ENCODE measurements around the gene LCORL. TPM values are rescaled to one million over a fixed set of nuclear protein-coding genes. Genes with fewer than 3 reads are reported as not detected.
"Not testable (repeated sequence)": the region's sequence is repeated elsewhere in the genome, so short reads cannot be mapped to it uniquely, and the experiment has no call there.

The LCORL gene
- total and polyA plus RNA-seq, 2 of the 4 experiments (the other 2 are of a cell fraction), result 2.1 to 5.0 TPM

DNA sequence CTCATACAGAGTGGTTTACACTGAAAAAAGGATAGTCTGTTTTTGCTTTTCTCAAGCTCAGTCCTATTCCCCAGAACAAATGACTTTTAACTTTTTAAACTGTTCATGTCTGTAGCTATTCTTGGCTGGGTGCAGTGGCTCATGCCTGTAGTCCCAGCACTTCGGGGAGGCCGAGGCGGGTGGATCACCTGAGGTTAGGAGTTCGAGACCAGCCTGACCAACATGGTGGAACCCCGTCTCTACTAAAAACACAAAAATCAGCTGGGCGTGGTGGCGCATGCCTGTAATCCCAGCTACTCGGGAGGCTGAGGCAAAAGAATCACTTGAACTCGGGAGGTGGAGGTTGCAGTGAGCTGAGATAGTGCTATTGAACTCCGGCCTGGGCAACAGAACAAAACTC is 14.8 kb upstream of the LCORL start:
- dilution Hi-C loops (cut with HindIII; ENCODE audit: low sequenced_read_pairs, unreplicated experiment); H2BK20ac ChIP-seq (ENCODE audit: low read depth, low read length); H3K56ac ChIP-seq (ENCODE audit: extremely low read depth, insufficient read depth, low read length); ATAC-seq (ENCODE audit: low read depth); H4K8ac ChIP-seq (ENCODE audit: low read depth in 2 of 2, low read length in 2 of 2); H3K27ac ChIP-seq (ENCODE audit: insufficient read depth, low read length); H3K4ac ChIP-seq (ENCODE audit: low read depth, low read length); H2BK15ac ChIP-seq (ENCODE audit: low read depth, low read length); H3K36me3 ChIP-seq (ENCODE audit: control insufficient read depth, insufficient read depth, low read length); H3K9me3 ChIP-seq (ENCODE audit: control insufficient read depth, insufficient read depth, low read length); H4K20me1 ChIP-seq (ENCODE audit: insufficient read depth, low read length); H3K14ac ChIP-seq (replicated peaks; ENCODE audit: low read depth, low read length); H3K4me1 ChIP-seq (ENCODE audit: control insufficient read depth, insufficient read depth, low read length); H2AFZ ChIP-seq (replicated peaks; ENCODE audit: low read length, poor library complexity); H2AK9ac ChIP-seq (replicated peaks; ENCODE audit: low read depth, low read length, poor library complexity); H2BK5ac ChIP-seq (ENCODE audit: low read depth, low read length, poor library complexity, severe bottlenecking); H2BK120ac ChIP-seq (ENCODE audit: low read depth, low read length); POLR2A ChIA-PET (ENCODE audit: unreplicated experiment); H3K4me3 ChIP-seq (ENCODE audit: insufficient read depth, low read depth, low read length); DNase-seq; in situ Hi-C loops (cut with MboI; ENCODE audit: low sequenced_read_pairs); H3K18ac ChIP-seq (ENCODE audit: low read depth, low read length); H3K9ac ChIP-seq (ENCODE audit: low read depth, low read length); H4K91ac ChIP-seq (ENCODE audit: insufficient read depth, low read depth, low read length); H3K23ac ChIP-seq (ENCODE audit: low read depth, low read length); H3K79me1 ChIP-seq (ENCODE audit: low read depth in 1 of 2, low read length in 2 of 2); H2AK5ac ChIP-seq (ENCODE audit: low read depth, low read length); CTCF ChIA-PET; H3K4me2 ChIP-seq (ENCODE audit: low read depth, low read length); intact Hi-C loops (cut with micrococcal nuclease); H4K5ac ChIP-seq (ENCODE audit: low read depth, low read length); BruUV-seq (replicated peaks); H3K9me1 ChIP-seq (ENCODE audit: insufficient read depth, low read length); H3K27me3 ChIP-seq (ENCODE audit: control insufficient read depth, insufficient read depth, low read length): not testable (repeated sequence)
- WGBS, 2 experiments (ENCODE audit: extremely low coverage in 2 of 2, insufficient read length in 1 of 2), result no CpG with 5 or more reads among the region's 10 CpGs
